SK-N-SH treated with all-trans-retinoic acid at 6 μM for 48 hours (cell line): Measurements from ENCODE around the gene BCL3.

ENCODE experiments used
- ATAC-seq: fragments of 200-7000 bp; cut with Tn5 transposase; 3 replicates; pipeline ENCODE4 v1.9.1; 2020; ENCODE audit warnings: mild to moderate bottlenecking, moderate library complexity
- ARNTL ChIP-seq: fragments of 450-650 bp; formaldehyde crosslinking; IDR thresholded peaks from 2 replicates; pipeline ENCODE4 v1.5.0; 2020; ENCODE audit warnings: low read depth, mild to moderate bottlenecking, moderate library complexity, borderline replicate concordance
- BACH2 ChIP-seq: fragments of 250-450 bp; sonication (Bioruptor Pico); IDR thresholded peaks from 2 replicates; pipeline ENCODE4 v1.9.0; 2021; ENCODE audit warnings: mild to moderate bottlenecking, borderline replicate concordance
- CSDC2 ChIP-seq: fragments of 250-450 bp; sonication (Bioruptor Pico); IDR thresholded peaks from 2 replicates; pipeline ENCODE4 v1.5.0; 2020; ENCODE audit warnings: mild to moderate bottlenecking, moderate library complexity
- CSRNP3 ChIP-seq: fragments of 250-450 bp; sonication (Bioruptor Pico); IDR thresholded peaks from 2 replicates; pipeline ENCODE4 v1.5.1; 2021; ENCODE audit warnings: mild to moderate bottlenecking, moderate library complexity
- ESRRG ChIP-seq: fragments of 250-450 bp; sonication (Bioruptor Pico); IDR thresholded peaks from 2 replicates; pipeline ENCODE4 v1.6.1; 2021; ENCODE audit warnings: mild to moderate bottlenecking
- ISL1 ChIP-seq: fragments of 250-450 bp; sonication (Bioruptor Pico); IDR thresholded peaks from 2 replicates; pipeline ENCODE4 v2.1.2; 2022; ENCODE audit warnings: mild to moderate bottlenecking, moderate library complexity
- OSR1 ChIP-seq: fragments of 250-450 bp; sonication (Bioruptor Pico); IDR thresholded peaks from 2 replicates; pipeline ENCODE4 v1.8.0; 2022; ENCODE audit warnings: moderate library complexity, mild to moderate bottlenecking, inconsistent platforms
- PATZ1 ChIP-seq: fragments of 250-450 bp; sonication (Bioruptor Pico); IDR thresholded peaks from 2 replicates; pipeline ENCODE4 v1.8.0; 2020; ENCODE audit warnings: mild to moderate bottlenecking, moderate library complexity, borderline replicate concordance
- POU6F1 ChIP-seq: fragments of 250-450 bp; sonication (Bioruptor Pico); IDR thresholded peaks from 2 replicates; pipeline ENCODE4 v1.8.0; 2021; ENCODE audit warnings: low read depth, mild to moderate bottlenecking, moderate library complexity, borderline replicate concordance
- PPARA ChIP-seq: fragments of 250-450 bp; sonication (Bioruptor Pico); IDR thresholded peaks from 2 replicates; pipeline ENCODE4 v1.5.0; 2020; ENCODE audit warnings: mild to moderate bottlenecking, borderline replicate concordance
- RARB ChIP-seq: fragments of 250-450 bp; sonication (Bioruptor Pico); IDR thresholded peaks from 2 replicates; pipeline ENCODE4 v1.8.0; 2021; ENCODE audit warnings: mild to moderate bottlenecking, moderate library complexity
- SNAI2 ChIP-seq: fragments of 250-450 bp; sonication (Bioruptor Pico); IDR thresholded peaks from 2 replicates; pipeline ENCODE4 v1.5.0; 2020; ENCODE audit warnings: mild to moderate bottlenecking, moderate library complexity
- TCF4 ChIP-seq: fragments of 250-450 bp; sonication (Bioruptor Pico); IDR thresholded peaks from 2 replicates; pipeline ENCODE4 v1.8.0; 2021; ENCODE audit warnings: mild to moderate bottlenecking, moderate library complexity, borderline replicate concordance
- ZFP3 ChIP-seq: fragments of 250-450 bp; sonication (Bioruptor Pico); IDR thresholded peaks from 2 replicates; pipeline ENCODE4 v1.5.0; 2020; ENCODE audit warnings: mild to moderate bottlenecking, moderate library complexity
- ZFP30 ChIP-seq: fragments of 450-650 bp; formaldehyde crosslinking; IDR thresholded peaks from 2 replicates; pipeline ENCODE4 v1.5.0; 2022; ENCODE audit warnings: mild to moderate bottlenecking, moderate library complexity
- ZNF565 ChIP-seq: fragments of 450-650 bp; formaldehyde crosslinking; conservative IDR thresholded peaks from 2 replicates; pipeline ENCODE4 v1.5.0; 2020; ENCODE audit warnings: low read depth, mild to moderate bottlenecking, moderate library complexity
- ZNF70 ChIP-seq: fragments of 450-650 bp; formaldehyde crosslinking; IDR thresholded peaks from 2 replicates; pipeline ENCODE4 v1.5.0; 2020; ENCODE audit warnings: mild to moderate bottlenecking, moderate library complexity
- ZNF8 ChIP-seq: fragments of 450-650 bp; formaldehyde crosslinking; IDR thresholded peaks from 2 replicates; pipeline ENCODE4 v1.5.0; 2020; ENCODE audit warnings: mild to moderate bottlenecking, moderate library complexity
- TF ChIP-seq, protein P1 (sequence below): fragments of 250-450 bp; sonication (Bioruptor Pico); IDR thresholded peaks from 2 replicates; pipeline ENCODE4 v1.5.1; 2020; ENCODE audit warnings: low read depth, mild to moderate bottlenecking, moderate library complexity

BCL3 gene

DNA sequence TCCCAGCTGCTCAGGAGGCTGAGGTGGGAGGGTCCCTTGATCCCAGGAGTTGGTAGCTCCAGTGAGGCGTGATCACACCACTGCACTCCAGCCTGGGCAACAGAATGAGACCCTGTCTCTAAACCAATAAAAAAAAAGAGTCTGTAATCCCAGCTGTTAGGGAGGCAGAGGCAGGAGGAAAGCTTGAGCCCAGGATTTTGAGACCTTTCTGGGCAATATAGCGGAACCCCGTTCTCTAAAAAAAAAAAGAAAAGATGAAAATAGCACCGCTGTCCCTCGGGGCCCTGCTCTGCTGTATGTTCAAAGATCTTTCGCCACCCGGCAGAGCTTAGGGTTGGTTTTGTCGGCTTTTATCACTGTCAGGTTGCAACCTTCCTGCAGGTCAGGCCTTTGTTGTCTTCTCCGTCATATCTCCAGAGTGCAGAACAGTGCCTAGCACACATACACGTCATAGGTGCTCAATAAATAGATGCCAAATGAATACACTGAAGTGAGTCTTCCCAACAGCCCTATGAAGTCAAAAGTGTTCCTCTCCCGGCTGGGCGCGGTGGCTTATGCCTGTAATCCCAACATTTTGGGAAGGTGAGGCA, 47.0 kb downstream of the BCL3 start:
- TF ChIP-seq BACH2 = no peak
- TF ChIP-seq ARNTL (CRISPR knock-in tag) = no peak
- no peak for TF ChIP-seq ZNF565 (CRISPR knock-in tag)
- TF ChIP-seq CSDC2 (CRISPR knock-in tag) = no peak
- no peak for TF ChIP-seq ZFP30 (CRISPR knock-in tag)
- no peak for TF ChIP-seq PATZ1 (CRISPR knock-in tag)
- TF ChIP-seq RARB (CRISPR knock-in tag) = no peak
- no peak for TF ChIP-seq PPARA (CRISPR knock-in tag)
- no peak for TF ChIP-seq ZFP3 (CRISPR knock-in tag)
- TF ChIP-seq CSRNP3 (CRISPR knock-in tag) = no peak
- TF ChIP-seq, protein P1, sequence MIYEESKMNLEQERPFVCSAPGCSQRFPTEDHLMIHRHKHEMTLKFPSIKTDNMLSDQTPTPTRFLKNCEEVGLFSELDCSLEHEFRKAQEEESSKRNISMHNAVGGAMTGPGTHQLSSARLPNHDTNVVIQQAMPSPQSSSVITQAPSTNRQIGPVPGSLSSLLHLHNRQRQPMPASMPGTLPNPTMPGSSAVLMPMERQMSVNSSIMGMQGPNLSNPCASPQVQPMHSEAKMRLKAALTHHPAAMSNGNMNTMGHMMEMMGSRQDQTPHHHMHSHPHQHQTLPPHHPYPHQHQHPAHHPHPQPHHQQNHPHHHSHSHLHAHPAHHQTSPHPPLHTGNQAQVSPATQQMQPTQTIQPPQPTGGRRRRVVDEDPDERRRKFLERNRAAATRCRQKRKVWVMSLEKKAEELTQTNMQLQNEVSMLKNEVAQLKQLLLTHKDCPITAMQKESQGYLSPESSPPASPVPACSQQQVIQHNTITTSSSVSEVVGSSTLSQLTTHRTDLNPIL (CRISPR knock-in tag) = no peak
- TF ChIP-seq ZNF70 (CRISPR knock-in tag) = no peak
- no peak for TF ChIP-seq OSR1 (CRISPR knock-in tag)
- no peak for TF ChIP-seq ESRRG
- TF ChIP-seq ZNF8 (CRISPR knock-in tag) = no peak
- TF ChIP-seq ISL1 (CRISPR knock-in tag) = no peak
- no peak for ATAC-seq

DNA sequence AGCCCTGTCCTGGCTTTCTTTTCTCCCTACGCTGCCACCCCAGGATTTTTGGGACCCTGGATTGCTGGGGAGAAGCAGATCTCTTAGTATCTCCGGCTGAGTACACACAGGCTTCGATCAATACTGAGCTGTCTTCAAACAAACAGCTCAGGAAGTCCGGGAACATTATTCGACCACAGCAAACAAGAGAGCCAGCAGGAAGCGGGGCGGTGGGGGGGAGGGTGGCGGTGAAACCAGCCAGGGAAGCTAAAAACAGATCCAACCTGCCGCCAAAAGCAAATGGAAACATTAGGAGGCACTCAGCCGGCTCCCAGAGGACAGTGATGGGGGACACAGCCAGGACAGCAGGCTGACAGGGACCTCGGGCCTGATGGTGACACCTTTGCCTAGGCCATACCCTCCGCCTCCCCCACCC, 48.2 kb downstream of the BCL3 start:
- ATAC-seq = no peak
- TF ChIP-seq ISL1 (CRISPR knock-in tag) (no peak), ZFP30 (CRISPR knock-in tag) (no peak), TCF4 (CRISPR knock-in tag) (no peak), ARNTL (CRISPR knock-in tag) (no peak), ESRRG (no peak)

- TF ChIP-seq OSR1 (CRISPR knock-in tag) = no peak
- no peak for TF ChIP-seq CSRNP3 (CRISPR knock-in tag)
- TF ChIP-seq ARNTL (CRISPR knock-in tag) = no peak
- TF ChIP-seq ZFP3 (CRISPR knock-in tag) = no peak
- TF ChIP-seq SNAI2 = no peak
- no peak for TF ChIP-seq RARB (CRISPR knock-in tag)
- no peak for TF ChIP-seq BACH2
- no peak for TF ChIP-seq PATZ1 (CRISPR knock-in tag)
- TF ChIP-seq POU6F1 (CRISPR knock-in tag) = no peak
- TF ChIP-seq ZFP30 (CRISPR knock-in tag) = no peak
- TF ChIP-seq ZNF8 (CRISPR knock-in tag) = no peak
- ATAC-seq = peak; percentile 8; the same call in 2 of the 3 replicates
These were observed 51.3 kb downstream of the BCL3 start for GRCh38 chr19:44799627-44800346.
